ENCODE data around the gene KRT72. TPM values are rescaled to one million over a fixed set of nuclear protein-coding genes. Genes with fewer than 3 reads are reported as not detected.

The KRT72 gene
- total RNA-seq, 2 donors from 2014 or later: 0.25 TPM; not detected in 1

DNA sequence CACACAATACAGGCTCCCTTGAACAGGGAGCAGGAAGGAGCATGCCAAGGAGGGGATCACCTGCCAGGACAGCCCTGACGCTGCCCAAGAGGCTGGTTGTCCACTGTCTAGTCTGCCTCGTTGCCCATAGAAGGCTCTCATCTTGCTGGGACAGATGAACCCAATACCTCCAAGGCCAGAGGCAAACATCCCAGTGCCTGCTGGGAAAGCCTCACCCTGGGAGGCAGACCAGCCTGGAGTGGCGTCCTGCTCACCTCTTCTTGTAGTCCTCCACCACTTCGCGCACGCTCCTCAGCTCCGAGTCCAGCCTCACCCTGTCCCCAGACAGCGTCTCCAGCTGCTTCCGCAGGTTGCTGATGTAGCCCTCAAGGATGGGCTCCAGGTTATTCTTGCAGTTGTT is 14.6 kb upstream of the KRT72 start:
- DNase-seq: peak; percentile 13
- Histone ChIP-seq H3K4me1 (no peaks in the 10 kb centered on the region), H3K27ac (no peak overlapping the region), H3K9ac (ENCODE audit: low read depth in 2 of 2, low read length in 2 of 2) (no peak overlapping the region), H3K9me3 (no peaks in the 10 kb centered on the region), H3K36me3 (no peaks in the 10 kb centered on the region), H3K27me3 (no peaks in the 10 kb centered on the region), H3K4me3 (no peak overlapping the region)
- TF ChIP-seq CTCF (IDR thresholded peaks at IDR 0.05): no peak
- intact Hi-C loops (cut with DNase I): no loop called here

GRCh38 chr12:52615208-52615868 is 14.1 kb upstream of the KRT72 start:
- Histone ChIP-seq H3K36me3 (no peaks in the 10 kb centered on the region), H3K4me3 (no peak overlapping the region), H3K9me3 (no peaks in the 10 kb centered on the region), H3K9ac (ENCODE audit: low read depth in 2 of 2, low read length in 2 of 2) (no peak overlapping the region), H3K4me1 (no peaks in the 10 kb centered on the region), H3K27ac (no peak overlapping the region), H3K27me3 (no peaks in the 10 kb centered on the region)
- no peak for TF ChIP-seq CTCF (IDR thresholded peaks at IDR 0.05)
- peak; percentile 4 for DNase-seq
- intact Hi-C loops (cut with DNase I): no loop called here

DNA sequence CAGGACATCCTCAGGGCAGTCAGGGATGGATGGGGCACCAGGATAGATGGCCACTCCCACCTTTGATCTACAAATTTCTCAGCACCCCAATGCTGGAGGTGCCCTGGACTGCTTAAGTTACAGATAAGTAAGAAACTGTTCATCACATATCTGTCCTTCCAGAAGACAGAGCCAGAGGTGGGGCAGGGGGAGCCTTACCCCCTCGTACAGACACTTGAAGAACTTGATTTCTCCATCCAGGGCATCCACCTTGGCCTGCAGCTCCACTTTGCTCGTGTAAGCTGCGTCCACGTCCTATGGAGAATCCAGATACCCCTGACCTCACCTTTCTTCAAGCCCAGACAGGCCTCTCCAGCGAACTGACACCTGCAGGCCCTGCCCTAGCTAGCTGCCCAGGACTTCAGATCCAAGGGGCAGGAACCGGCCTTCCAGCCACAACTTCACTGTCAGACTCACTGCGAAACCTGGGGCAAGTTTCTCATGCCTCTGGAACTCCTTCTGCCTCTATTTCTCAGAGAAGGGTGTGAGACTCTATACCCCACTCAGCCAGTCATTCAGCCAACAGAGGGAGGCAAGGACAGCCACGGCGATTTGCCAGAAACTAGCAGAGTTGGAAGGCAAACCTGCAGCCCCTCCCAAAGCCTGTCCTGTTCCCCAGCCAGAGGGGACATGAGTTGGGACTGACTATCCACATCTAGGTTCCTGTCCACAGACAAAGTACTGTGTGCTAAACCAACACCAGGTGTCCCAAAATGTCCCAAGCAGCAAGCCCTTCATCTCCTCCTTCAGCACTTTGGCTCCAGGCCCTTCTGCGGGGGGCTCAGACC is 13.3 kb upstream of the KRT72 start:
- H3K4me1 ChIP-seq: no peaks in the 10 kb centered on the region

GRCh38 chr12:52613384-52614030 is 12.2 kb upstream of the KRT72 start:
- DNase-seq: peak; percentile 10
- TF ChIP-seq CTCF (IDR thresholded peaks at IDR 0.05): no peak
- no peaks in the 10 kb centered on the region for H3K4me1 ChIP-seq
- no peaks in the 10 kb centered on the region for H3K36me3 ChIP-seq
- no peaks in the 10 kb centered on the region for H3K9me3 ChIP-seq
- H3K27ac ChIP-seq: no peak overlapping the region
- H3K27me3 ChIP-seq: no peaks in the 10 kb centered on the region
- no peak overlapping the region for H3K9ac ChIP-seq (ENCODE audit: low read depth in 2 of 2, low read length in 2 of 2)
- intact Hi-C loops (cut with DNase I): no loop called here
- no peak overlapping the region for H3K4me3 ChIP-seq

More for the DNA sequence above, 13.3 kb upstream of the KRT72 start:
- no peak for TF ChIP-seq CTCF (IDR thresholded peaks at IDR 0.05)
- Histone ChIP-seq H3K36me3 (no peaks in the 10 kb centered on the region), H3K27ac (no peak overlapping the region), H3K9me3 (no peaks in the 10 kb centered on the region), H3K27me3 (no peaks in the 10 kb centered on the region), H3K9ac (ENCODE audit: low read depth in 2 of 2, low read length in 2 of 2) (no peak overlapping the region), H3K4me3 (no peak overlapping the region)
- DNase-seq: peak; percentile 15
- intact Hi-C loops (cut with DNase I): no loop called here

DNA sequence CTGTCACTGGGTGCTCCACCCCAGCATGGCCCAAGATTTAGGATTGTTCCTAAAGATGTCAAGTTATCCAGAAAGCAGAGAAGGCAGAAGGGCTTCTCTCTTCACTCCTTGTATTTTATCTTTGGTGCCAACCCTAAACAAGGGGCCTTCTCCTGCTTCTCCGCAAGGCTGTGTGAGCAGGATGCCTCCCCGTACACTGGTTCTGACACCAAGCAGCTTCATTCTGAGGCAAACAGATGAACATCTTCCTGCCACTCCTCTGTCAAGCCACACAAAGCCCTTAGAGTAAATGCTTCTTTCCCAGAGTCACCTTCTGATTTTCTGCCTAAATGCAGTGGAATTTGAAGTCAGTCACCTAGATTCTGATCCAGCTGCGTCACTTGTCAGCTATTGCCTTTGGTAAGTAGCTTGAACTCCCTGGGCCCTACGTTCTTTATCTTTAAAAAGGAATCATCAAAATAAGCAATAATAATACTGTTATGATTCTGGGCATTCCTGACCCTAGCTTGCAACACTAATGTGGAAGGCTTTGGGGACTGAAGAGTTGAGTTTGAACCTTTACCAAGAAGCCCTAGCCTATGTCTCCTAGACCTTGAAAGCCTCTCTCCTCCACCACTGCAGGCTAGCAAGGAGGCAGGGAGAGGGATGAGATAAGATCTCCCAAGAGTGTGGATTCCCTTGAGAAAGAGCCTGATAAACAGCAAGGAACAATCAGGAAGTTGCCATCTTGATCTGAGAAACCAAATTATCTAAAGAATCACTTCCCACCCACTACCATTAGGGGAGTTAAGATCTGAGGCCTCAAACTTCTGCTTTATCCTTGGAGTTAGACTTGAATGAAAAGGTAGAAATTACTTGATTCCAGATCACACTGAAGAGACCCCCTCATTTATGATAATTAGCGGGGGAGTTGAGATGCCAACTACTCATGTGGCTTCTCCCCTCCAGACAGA is 11.4 kb upstream of the KRT72 start:
- no peaks in the 10 kb centered on the region for H3K27me3 ChIP-seq
- H3K9me3 ChIP-seq: no peaks in the 10 kb centered on the region

More for the DNA sequence above, 11.4 kb upstream of the KRT72 start:
- no peak overlapping the region for H3K27ac ChIP-seq
- no peak overlapping the region for H3K4me3 ChIP-seq
- no peak for DNase-seq
- no peaks in the 10 kb centered on the region for H3K36me3 ChIP-seq
- intact Hi-C loops (cut with DNase I): no loop called here
- no peak overlapping the region for H3K9ac ChIP-seq (ENCODE audit: low read depth in 2 of 2, low read length in 2 of 2)
- H3K4me1 ChIP-seq: no peaks in the 10 kb centered on the region
- no peak for TF ChIP-seq CTCF (IDR thresholded peaks at IDR 0.05)
